C4-2B (cell line): ENCODE data around the gene AXIN1.

Experiments used
- H3K27ac ChIP-seq: fragments of 450-650 bp; 2 replicates; pipeline ENCODE4 v1.5.1; 2017
- CTCF ChIP-seq: fragments of 450-650 bp; conservative IDR thresholded peaks from 2 replicates; pipeline ENCODE4 v1.5.1; 2017; ENCODE audit warnings: mild to moderate bottlenecking
- ZFX ChIP-seq: fragments of 450-650 bp; IDR thresholded peaks from 2 replicates; pipeline ENCODE4 v1.6.1; 2017

AXIN1 gene

DNA sequence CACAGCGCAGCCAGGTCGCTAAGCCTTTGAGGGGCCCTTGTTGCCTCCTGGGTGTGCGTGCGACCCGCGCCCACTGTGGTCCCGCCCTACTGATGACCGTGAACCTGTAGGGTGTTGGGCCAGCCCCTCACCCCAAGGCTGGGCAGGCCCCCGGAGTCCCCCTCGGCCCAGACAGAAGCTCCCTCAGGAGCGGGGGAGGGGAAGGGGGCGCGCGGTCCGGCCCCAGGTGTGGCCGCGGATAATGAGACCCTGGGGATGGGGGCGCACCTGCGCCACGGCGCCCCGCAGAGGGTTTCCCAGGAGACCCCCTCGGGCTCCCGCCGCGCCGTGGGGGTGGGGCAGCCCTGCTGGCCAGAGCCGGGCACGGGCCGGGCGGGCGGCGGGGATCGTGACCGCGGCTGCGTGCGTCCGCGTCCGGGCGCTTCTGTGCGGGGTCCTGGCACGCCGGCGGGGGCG, 72.5 kb downstream of the AXIN1 start:
- TF ChIP-seq ZFX (no peak), CTCF (no peak)
- H3K27ac ChIP-seq = no peak overlapping the region

DNA sequence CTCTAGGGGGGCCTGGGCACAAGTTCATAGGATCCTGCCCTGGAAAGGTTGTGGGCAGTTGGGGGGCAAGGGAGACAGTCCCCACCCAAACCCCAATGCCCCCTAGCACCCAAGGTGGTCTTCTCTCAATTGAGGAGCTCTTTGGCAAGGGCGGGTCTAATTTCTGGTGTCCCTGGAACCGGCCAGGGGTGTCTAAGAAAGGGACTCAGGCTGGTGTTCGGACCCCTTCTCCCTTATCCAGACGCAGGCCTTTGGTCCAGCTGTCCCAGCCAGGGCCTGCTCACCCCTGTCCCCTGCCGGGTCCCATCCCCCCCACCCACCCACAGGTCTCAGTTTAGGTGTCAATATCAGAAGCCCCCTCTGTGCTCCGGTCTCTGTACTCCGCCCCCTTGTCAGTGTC, 73.0 kb downstream of the AXIN1 start:
- TF ChIP-seq ZFX (no peak), CTCF (no peak)
- no peak overlapping the region for H3K27ac ChIP-seq

DNA sequence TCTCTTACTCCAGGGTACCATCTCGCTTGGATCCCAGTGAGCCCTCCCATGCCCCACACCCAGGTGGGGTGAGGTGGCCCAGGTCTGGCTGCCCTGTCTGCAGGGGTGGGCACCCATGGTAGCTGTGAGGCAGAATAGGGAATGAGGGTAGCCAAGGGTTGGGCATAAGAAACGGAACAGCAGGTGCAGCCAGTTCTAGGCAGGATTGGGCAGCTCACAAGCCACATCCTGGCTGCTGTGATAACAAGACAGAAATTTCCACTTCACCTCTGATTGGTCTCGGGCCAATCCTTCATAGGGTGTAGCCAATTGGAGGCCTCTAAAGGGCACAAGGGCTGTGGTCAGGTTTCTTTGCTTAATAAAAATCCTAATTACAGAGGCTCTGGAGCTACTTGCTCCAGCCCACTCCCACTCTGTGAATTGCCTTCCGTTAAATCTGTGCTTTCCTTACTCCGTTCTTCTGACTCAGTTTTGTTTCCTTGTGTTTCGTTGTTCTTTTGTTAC, 73.6 kb downstream of the AXIN1 start:
- no peak for TF ChIP-seq ZFX
- TF ChIP-seq CTCF = no peak
- no peak overlapping the region for H3K27ac ChIP-seq

GRCh38 chr16:276426-277077, 76.0 kb downstream of the AXIN1 start:
- TF ChIP-seq ZFX (no peak), CTCF (no peak)
- H3K27ac ChIP-seq = no peak overlapping the region

DNA sequence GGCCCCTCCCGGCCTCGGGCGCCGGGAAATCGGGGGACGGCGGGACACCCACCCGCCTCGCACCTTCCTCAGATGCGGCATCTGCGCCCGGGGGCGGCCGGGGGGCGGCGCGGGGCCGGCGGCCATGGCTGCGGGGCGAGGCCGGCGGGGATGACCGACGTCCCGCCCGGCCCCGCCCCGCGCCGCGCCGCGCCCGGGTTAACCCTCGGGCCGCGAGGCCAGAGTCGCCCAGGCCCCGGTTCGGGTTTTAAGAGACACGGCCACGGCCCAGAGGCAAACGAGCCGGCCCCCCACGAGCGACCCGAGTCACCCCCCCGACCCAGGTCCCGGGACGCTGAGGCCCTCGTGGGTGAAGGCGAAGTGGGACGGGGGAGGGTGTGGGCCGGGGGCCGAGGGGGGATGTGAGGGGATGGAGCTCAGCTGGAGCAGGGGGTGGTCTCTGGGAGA, 76.7 kb downstream of the AXIN1 start, which contains the start of gene RGS11:
RGS11 (minus strand) TSS at position 159 of the 447 bp plus-strand sequence; CDS start at position 126, 33 bp downstream.
- H3K27ac ChIP-seq = no peak within 1 kb of the TSS
- no peak for TF ChIP-seq CTCF
- TF ChIP-seq ZFX = no peak

DNA sequence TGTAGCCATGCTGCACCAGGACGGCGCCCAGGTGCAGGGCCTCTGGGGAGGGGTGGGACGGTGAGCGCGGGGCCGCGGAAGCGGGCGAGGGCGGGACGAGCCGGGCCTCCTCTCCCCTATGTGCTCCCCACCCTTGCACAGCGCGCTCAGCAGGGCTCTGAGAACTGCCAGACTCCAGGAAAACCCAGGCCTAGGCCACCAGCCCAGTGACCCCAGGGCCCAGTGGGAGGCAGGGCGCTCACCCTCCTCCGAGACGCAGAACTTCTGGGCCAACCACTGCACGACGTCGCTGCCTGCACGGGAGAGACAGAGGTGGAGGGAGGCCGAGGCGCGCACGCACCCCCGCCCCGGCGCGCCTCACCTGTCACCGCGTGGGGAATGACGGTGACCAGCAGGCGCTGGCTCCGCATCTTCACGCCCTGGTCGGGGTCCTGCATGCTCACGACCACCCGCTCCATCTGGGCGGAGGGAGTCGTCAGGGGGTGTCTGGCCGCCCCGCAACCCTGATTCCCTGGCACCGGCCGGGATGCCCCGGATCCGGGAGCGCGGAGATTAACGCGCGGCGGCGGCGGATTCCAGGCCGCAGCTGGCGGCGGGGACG, 77.4 kb downstream of the AXIN1 start:
- H3K27ac ChIP-seq = no peak overlapping the region
- TF ChIP-seq ZFX (no peak), CTCF (no peak)
